NCI-H345 treated with DMSO at 0.1 percent for 48 hours (cell line): Measurements from ENCODE around the gene LHX8.
"Not testable (repeated sequence)": the region's sequence is repeated elsewhere in the genome, so short reads cannot be mapped to it uniquely, and the experiment has no call there.

ENCODE experiments used
- DNase-seq: peaks from one replicate; lab custom pipeline; 2025; ENCODE audit not compliant: unreplicated experiment; lab: John Stamatoyannopoulos, UW

The LHX8 gene

GRCh38 chr1:75133750-75134646, at the start of gene LHX8:
Gene LHX8, plus strand, starts transcription at chr1:75134388. Its CDS starts 2,227 bp downstream, at chr1:75136615.
- no peak for DNase-seq

GRCh38 chr1:75085931-75086330, 48.3 kb upstream of the LHX8 start:
- no peak for DNase-seq

GRCh38 chr1:75087278-75087677, 46.9 kb upstream of the LHX8 start:
- no peak for DNase-seq

- DNase-seq = no peak
Observed at GRCh38 chr1:75092141-75092540, 42.0 kb upstream of the LHX8 start.

- no peak for DNase-seq
Observed at GRCh38 chr1:75097654-75098053, 36.5 kb upstream of the LHX8 start.

GRCh38 chr1:75099581-75099980, 34.6 kb upstream of the LHX8 start:
- no peak for DNase-seq

- DNase-seq = no peak
Observed at GRCh38 chr1:75100481-75101092, 33.6 kb upstream of the LHX8 start.

GRCh38 chr1:75112362-75112951, 21.7 kb upstream of the LHX8 start:
- not testable (repeated sequence) for DNase-seq

- no peak for DNase-seq
Observed at GRCh38 chr1:75115654-75116053, 18.5 kb upstream of the LHX8 start.

GRCh38 chr1:75123756-75124155, 10.4 kb upstream of the LHX8 start:
- DNase-seq = no peak

GRCh38 chr1:75124510-75124909, 9.7 kb upstream of the LHX8 start:
- DNase-seq = no peak

- DNase-seq = no peak
Observed at GRCh38 chr1:75125161-75125726, 8.9 kb upstream of the LHX8 start.

- DNase-seq = no peak
Observed at GRCh38 chr1:75126611-75127101, 7.5 kb upstream of the LHX8 start.

GRCh38 chr1:75127916-75128717, 6.1 kb upstream of the LHX8 start:
- DNase-seq = no peak

- DNase-seq = no peak
Observed at GRCh38 chr1:75129660-75129982, 4.6 kb upstream of the LHX8 start.

GRCh38 chr1:75129983-75130789, 4.0 kb upstream of the LHX8 start:
- no peak for DNase-seq

- DNase-seq = no peak
Observed at GRCh38 chr1:75130865-75131564, 3.2 kb upstream of the LHX8 start.

- no peak for DNase-seq
Observed at GRCh38 chr1:75131565-75132241, 2.5 kb upstream of the LHX8 start.

GRCh38 chr1:75132242-75132811, 1.9 kb upstream of the LHX8 start:
- no peak for DNase-seq
